NT2/D1 (cell line): ENCODE measurements around the gene CTSD.

Experiments used
- SUZ12 ChIP-seq: IDR thresholded peaks from 2 replicates; pipeline ENCODE4 v1.6.1; 2011; ENCODE audit not compliant: insufficient read length, insufficient read depth; ENCODE audit errors: extremely low read depth
- YY1 ChIP-seq: IDR thresholded peaks from 2 replicates; pipeline ENCODE4 v1.6.1; 2011; ENCODE audit not compliant: insufficient read length, insufficient read depth
- ZNF274 ChIP-seq: IDR thresholded peaks from 2 replicates; pipeline ENCODE4 v1.6.1; 2011; ENCODE audit warnings: mild to moderate bottlenecking, low read depth, low read length

DNA sequence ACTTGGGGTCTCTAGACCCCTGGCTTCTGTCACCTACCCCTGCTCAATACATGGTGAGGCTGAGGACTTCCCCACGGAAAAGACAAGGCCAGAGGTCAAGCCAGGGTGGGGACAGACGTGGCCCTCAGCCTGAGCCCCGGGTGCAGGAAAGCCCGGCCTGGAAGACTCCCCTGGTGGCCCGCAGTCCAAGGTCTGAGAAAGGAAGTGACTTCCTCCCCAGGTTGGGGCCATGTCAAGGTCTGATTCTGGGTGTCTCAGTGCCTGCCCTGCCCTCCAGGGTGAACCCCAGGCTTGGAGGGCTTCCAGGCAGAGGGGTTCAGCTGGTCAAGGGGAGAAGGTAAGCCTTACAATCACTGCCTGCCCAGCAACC is 3.9 kb downstream of the CTSD start:
- no peak for TF ChIP-seq ZNF274
- no peak for TF ChIP-seq YY1
- TF ChIP-seq SUZ12, result no peak
